GM21390 (cell line): Measurements from ENCODE around the gene CD3G.
"Not testable (repeated sequence)": the region's sequence is repeated elsewhere in the genome, so short reads cannot be mapped to it uniquely, and the experiment has no call there.

Experiments used
- ATAC-seq: cut with Tn5 transposase; IDR thresholded peaks from one replicate; pipeline ENCODE4 v1.9.1; 2021; ENCODE audit not compliant: unreplicated experiment

The CD3G gene

GRCh38 chr11:118343981-118344515 lies at the start of gene CD3G:
Gene CD3G, plus strand, starts transcription at chr11:118344344. Its CDS starts 80 bp downstream, at chr11:118344424.
- ATAC-seq: no peak

DNA sequence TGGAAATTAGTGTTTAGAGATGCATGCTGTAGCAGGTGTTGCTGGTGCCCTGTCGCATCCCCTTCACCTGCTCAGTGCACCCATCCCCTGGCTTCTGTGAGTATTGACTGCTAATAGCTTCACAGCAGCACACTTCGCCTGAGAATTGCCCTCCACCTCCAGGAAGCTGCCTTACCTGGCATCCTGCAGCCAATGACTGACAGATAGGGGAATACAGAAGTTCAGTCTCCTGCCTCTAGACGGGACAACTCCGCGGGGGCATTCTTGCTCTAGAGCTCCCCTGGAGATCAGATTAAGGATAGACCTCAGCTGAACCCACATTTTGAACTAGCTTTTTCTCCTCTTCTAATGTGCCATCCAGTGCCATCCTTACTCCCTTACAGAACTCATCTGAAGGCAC lies 48.9 kb upstream of the CD3G start:
- no peak for ATAC-seq

DNA sequence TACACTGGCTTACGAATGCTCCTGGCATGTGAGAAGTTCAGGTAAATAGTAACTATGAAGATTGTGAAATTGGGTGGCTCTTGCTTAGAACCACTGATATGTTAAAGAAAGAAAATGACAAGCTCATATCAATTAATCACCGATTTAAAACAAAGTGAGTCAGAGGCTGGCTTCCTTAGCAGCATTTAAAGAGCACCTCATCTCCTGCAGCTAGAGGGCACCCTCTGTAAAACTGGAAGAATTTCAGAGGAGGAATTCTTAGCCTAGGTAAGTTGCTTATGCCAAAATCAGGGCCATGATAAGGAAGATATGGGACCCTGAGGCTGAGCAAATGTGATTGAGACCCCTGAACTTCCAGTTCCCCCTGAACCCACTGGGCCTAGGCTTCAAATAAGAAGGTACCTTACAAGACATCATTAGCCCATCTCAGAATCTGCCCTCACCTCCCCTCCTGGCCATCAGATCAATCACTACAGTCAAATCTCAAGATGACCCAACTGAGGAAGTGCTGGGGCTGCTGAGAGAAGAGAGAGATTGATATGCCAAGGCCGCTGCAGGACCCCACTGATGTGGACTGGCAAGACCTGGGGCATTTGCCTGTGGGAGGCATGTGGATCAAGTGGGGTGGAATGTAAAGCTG lies 48.2 kb upstream of the CD3G start:
- no peak for ATAC-seq

DNA sequence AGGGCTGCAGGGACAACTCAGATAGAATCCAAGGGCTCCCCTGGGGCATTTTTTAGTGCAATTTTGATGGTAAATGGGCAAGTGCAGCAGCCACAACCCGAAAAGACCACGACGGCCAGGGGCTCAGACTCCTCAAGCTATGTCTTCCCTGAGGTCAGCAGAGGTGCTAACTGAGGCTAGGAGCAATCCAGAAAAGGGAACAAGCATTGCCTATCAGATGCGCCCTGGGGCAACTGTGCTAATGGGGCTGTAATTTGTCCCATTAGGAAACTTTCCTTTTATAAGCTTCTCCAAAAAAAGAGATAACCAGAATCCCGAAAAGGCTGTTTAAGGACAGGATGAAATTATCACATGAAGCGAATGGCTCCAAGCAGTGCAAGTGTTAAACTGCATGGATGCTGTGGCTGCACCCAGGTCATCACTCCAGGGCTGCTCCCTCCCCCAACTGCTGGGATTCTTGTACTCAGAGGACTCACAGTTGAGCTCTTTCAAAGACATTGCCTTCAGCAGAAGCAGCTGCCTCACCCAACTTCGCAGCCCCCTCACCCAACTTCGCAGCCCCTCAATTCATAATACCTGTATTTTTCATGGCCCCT lies 42.4 kb upstream of the CD3G start:
- ATAC-seq: no peak

DNA sequence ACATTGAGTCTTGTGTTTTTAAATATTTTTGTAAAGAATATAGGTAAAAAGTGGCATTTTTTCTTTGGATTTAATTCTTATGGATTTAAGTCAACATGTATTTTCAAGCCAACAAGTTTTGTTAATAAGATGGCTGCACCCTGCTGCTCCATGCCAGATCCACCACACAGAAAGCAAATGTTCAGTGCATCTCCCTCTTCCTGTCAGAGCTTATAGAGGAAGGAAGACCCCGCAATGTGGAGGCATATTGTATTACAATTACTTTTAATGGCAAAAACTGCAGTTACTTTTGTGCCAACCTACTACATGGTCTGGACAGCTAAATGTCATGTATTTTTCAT lies 39.9 kb upstream of the CD3G start:
- ATAC-seq: no peak

DNA sequence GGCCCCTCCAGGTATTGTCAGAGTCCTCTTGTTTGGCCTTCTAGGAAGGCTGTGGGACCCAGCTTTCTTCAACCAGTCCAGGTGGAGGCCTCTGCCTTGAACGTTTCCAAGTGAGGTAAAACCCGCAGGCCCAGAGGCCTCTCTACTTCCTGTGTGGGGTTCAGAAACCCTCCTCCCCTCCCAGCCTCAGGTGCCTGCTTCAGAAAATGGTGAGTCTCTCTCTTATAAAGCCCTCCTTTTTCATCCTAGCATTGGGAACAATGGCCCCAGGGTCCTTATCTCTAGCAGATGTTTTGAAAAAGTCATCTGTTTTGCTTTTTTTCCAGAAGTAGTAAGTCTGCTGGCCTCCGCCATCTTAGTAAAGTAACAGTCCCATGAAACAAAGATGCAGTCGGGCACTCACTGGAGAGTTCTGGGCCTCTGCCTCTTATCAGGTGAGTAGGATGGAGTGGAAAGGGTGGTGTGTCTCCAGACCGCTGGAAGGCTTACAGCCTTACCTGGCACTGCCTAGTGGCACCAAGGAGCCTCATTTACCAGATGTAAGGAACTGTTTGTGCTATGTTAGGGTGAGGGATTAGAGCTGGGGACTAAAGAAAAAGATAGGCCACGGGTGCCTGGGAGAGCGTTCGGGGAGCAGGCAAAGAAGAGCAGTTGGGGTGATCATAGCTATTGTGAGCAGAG lies 39.4 kb upstream of the CD3G start, which contains the start of gene CD3E:
Gene CD3E, plus strand, starts transcription at position 163 of the 681 bp plus-strand sequence. Its CDS starts 223 bp downstream, at position 386.
- ATAC-seq: no peak

- ATAC-seq: no peak
These were observed 38.4 kb upstream of the CD3G start for GRCh38 chr11:118305726-118306125.

GRCh38 chr11:118306556-118306955 lies 37.6 kb upstream of the CD3G start:
- no peak for ATAC-seq

DNA sequence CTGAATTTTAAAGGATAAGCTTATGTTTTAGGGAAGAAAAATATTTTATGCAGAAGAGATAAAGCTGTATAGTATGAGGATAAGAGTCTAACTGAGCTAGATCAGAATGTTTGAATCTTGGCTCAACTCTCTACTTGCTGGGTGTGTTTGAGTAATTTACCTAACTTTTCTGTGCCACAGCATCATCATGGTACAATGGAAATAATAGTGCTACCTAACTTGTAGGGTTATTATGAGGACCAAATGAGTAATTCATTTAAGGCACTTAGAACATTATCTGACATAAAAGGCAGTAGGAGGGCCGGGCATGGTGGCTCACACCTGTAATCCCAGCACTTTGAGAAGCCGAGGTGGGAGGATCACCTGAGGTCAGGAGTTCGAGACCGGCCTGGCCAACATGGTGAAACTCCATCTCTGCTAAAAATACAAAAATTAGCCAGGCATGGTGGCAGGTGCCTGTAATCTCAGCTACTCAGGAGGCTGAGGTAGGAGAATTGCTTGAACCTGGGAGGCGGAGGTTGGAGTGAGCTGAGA lies 35.1 kb upstream of the CD3G start:
- ATAC-seq: not testable (repeated sequence)

- ATAC-seq: no peak
These were observed 33.9 kb upstream of the CD3G start for GRCh38 chr11:118310271-118310670.

DNA sequence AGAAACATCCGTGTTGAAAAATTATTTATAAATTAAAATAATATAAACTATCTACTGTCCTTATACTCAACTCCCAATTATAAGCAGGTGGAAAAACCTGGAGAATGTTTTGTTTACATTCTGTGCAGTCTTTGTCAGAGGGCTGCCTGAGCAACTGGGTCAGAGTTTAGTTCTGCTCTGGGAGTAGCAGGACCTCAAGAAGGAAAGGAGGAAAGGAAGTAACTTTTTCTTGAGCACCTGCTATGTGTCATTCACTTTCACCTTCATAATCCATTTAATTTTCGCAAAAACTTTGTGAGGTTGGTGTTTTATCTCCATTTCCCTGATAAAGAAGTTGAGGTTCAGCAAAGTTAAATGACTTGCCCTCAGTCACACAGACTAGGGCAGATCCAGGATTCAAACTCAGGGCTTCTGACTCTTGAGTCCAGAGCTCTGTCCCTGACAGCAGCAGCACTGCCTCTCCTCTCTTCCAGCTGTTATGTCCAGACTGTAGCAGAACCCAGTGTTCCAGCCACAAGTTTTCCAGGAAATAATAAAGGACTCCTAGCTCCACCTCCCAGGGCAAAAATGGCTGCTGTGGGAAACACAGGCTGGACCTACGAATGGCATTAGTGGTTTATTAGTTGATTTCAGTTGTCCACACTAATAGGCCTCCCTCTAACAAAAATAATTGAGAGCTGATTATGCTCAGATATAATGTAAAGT lies 33.2 kb upstream of the CD3G start:
- no peak for ATAC-seq

- no peak for ATAC-seq
These were observed 32.6 kb upstream of the CD3G start for GRCh38 chr11:118311518-118311917.

DNA sequence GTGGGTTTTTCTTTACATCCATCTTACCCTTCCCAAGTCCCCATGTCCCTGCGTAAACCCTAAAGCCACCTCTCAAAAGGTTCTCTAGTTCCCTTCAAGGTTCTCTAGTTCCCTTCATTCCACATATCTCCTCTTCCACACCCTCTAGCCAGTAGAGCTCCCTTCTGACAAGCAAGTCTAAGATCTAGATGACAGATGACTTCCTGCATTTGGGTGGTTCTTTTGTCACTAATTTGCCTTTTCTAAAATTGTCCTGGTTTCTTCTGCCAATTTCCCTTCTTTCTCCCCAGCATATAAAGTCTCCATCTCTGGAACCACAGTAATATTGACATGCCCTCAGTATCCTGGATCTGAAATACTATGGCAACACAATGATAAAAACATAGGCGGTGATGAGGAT lies 31.8 kb upstream of the CD3G start:
- ATAC-seq: no peak

- no peak for ATAC-seq
These were observed 30.9 kb upstream of the CD3G start for GRCh38 chr11:118313242-118313641.

DNA sequence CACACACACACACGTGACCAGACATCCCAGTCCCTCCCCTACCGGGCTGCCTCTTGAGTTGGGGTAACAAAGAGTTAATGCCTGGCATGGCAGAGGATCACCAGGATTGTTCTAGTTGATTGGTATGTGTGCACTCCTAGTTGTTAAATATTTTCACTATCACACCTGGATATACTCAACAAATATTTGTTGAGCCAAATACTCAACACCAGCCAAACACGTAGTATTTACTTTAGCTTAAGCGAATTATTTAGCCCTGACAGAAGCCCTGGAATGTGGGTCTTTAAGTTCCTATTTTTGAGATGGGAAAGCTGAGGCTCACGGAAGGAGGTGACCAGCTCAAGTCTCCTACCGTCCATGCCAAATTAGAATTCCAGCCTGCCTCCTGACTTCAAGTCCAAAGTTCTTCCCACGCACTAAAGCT lies 29.1 kb upstream of the CD3G start:
- no peak for ATAC-seq

- ATAC-seq: no peak
These were observed 26.0 kb upstream of the CD3G start for GRCh38 chr11:118318124-118318523.

DNA sequence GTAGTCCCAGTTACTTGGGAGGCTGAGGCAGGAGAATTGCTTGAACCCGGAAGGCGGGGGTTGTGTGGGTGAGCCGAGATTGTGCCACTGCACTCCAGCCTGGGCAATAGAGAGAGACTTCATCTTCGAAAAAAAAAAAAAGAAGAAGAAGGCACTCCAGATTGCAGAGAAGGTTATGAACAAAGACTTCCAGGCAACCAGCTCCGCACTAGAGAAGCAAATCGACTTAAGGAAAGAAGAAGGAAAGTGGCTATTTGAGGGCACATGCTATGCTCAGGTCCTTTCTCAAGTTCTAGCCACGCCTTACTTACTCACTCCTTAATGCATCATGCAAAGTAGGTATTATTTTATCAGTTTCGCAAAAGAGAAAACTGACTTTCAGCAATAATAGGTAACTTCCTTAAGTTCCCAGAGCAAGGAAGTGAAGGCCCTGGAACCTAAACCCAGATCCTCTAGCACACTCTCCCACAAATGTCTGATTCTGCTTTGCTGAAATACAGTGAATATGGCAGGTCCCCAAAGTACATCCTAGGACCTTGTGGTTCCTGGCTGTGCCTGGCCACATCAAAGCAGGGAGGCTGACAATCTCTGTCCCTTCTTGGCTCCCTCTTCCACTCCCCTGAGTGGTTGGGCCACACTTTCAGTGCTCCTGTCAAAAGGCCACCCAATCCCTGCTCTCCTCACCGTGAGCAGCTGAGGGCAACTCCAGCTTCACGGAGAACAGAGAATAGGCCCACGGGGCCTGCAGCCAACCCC lies 25.4 kb upstream of the CD3G start:
- ATAC-seq: no peak

- no peak for ATAC-seq
These were observed 24.8 kb upstream of the CD3G start for GRCh38 chr11:118319337-118319707.

DNA sequence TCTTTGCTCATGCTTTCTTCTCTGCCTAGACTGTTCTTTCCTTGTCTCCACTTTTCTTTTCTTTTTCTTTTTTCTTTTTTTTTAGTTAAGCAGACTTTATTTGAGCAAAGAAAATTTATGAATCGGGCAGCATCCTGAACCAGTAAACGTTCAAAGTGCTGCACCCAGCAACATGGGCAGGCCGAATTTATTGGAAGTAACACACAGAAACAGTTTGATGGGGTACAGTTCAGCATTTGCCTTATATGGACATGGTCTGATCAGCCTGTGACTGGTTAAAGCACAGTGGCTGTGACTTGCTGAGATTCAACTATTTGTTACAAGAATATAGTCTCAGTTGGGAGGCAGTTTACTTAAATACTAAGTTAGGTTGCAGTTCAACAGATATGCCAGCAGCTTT lies 23.6 kb upstream of the CD3G start:
- ATAC-seq: no peak

DNA sequence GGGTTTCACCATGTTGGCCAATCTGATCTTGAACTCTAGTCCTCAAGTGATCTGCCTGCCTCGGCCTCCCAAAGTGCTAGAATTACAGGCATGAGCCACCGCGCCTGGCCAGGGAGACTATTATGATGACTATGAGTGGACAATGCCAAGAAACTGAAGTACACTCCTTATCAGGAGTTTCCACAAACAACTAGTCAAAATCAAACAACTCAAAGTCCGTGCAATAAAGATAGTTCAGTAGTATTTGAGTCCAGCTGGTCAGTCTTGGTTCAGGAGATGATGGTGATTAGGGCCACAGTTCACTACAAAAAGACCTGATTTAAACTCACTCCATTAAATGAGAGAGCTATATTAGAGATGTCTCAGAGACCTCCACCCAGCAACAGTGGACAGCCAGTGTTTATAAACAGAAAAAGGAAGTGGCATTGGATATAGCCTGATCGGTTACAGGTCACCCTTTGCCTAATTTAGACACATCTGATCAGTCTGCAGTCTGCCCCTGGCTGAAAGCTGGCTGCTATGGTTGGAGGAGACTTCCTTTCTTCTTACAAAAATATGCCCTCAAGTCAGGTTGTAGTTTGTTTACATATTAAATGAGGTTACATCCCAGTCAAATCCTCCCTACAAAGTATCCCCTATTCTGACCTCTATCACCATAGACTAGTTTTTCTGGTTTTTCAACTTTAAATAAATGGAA lies 22.6 kb upstream of the CD3G start:
- no peak for ATAC-seq
